BLaER1 (cell line): ENCODE data around the gene CDH10.

Experiments used
- H3K27ac ChIP-seq: shearing (Covaris generic); formaldehyde crosslinking; 2 replicates; pipeline ENCODE4 v1.8.1; 2022
- H3K27me3 ChIP-seq: shearing (Covaris generic); formaldehyde crosslinking; 2 replicates; pipeline ENCODE4 v1.8.1; 2022
- H3K36me3 ChIP-seq: shearing (Covaris generic); formaldehyde crosslinking; 2 replicates; pipeline ENCODE4 v1.8.1; 2022
- H3K4me1 ChIP-seq: shearing (Covaris generic); formaldehyde crosslinking; 2 replicates; pipeline ENCODE4 v1.8.1; 2022
- H3K4me2 ChIP-seq: shearing (Covaris generic); formaldehyde crosslinking; 2 replicates; pipeline ENCODE4 v1.8.1; 2022
- H3K4me3 ChIP-seq: shearing (Covaris generic); formaldehyde crosslinking; 2 replicates; pipeline ENCODE4 v1.8.1; 2022
- H3K9ac ChIP-seq: shearing (Covaris generic); formaldehyde crosslinking; 2 replicates; pipeline ENCODE4 v1.8.1; 2022
- H3K9me3 ChIP-seq: shearing (Covaris generic); formaldehyde crosslinking; 2 replicates; pipeline ENCODE4 v1.8.1; 2022
- H4K20me1 ChIP-seq: shearing (Covaris generic); formaldehyde crosslinking; 2 replicates; pipeline ENCODE4 v1.8.1; 2022
- Cebpa-rat ChIP-seq: shearing (Covaris generic); IDR thresholded peaks from 2 replicates; pipeline ENCODE4 v1.8.1; 2022

The CDH10 gene

GRCh38 chr5:24644761-24645160 lies at the start of gene CDH10:
TSS of gene CDH10 (minus strand) at chr5:24644978. CDS start at chr5:24593490, 51,488 bp downstream.
- Histone ChIP-seq H3K27me3 (no peaks in the 10 kb centered on the region), H3K36me3 (no peaks in the 10 kb centered on the region), H3K4me1 (no peaks in the 10 kb centered on the region), H3K4me3 (no peak within 1 kb of the TSS), H4K20me1 (no peaks in the 10 kb centered on the region), H3K4me2 (no peak within 1 kb of the TSS), H3K27ac (no peak within 1 kb of the TSS), H3K9ac (no peak within 1 kb of the TSS), H3K9me3 (no peaks in the 10 kb centered on the region)
- TF ChIP-seq Cebpa-rat = no peak

- Histone ChIP-seq H3K36me3 (no peaks in the 10 kb centered on the region), H3K9ac (no peak overlapping the region), H4K20me1 (no peaks in the 10 kb centered on the region), H3K27ac (no peak overlapping the region), H3K4me3 (no peak overlapping the region), H3K4me2 (no peak overlapping the region), H3K9me3 (peaks cover 6% of the 10 kb centered on the region), H3K27me3 (no peaks in the 10 kb centered on the region), H3K4me1 (no peaks in the 10 kb centered on the region)
- no peak for TF ChIP-seq Cebpa-rat
Measured at GRCh38 chr5:24693609-24694008, 48.8 kb upstream of the CDH10 start.

- no peaks in the 10 kb centered on the region for H3K36me3 ChIP-seq
- H3K9ac ChIP-seq = no peak overlapping the region
- no peaks in the 10 kb centered on the region for H4K20me1 ChIP-seq
- no peak overlapping the region for H3K4me3 ChIP-seq
- no peaks in the 10 kb centered on the region for H3K27me3 ChIP-seq
- peaks cover 24% of the 10 kb centered on the region for H3K9me3 ChIP-seq
- H3K4me2 ChIP-seq = no peak overlapping the region
- no peak for TF ChIP-seq Cebpa-rat
- no peak overlapping the region for H3K27ac ChIP-seq
- no peaks in the 10 kb centered on the region for H3K4me1 ChIP-seq
Measured at GRCh38 chr5:24691074-24691473, 46.3 kb upstream of the CDH10 start.

GRCh38 chr5:24681106-24681505 lies 36.3 kb upstream of the CDH10 start:
- H4K20me1 ChIP-seq = no peaks in the 10 kb centered on the region
- H3K27me3 ChIP-seq = no peaks in the 10 kb centered on the region
- no peak overlapping the region for H3K4me3 ChIP-seq
- H3K27ac ChIP-seq = no peak overlapping the region
- no peak overlapping the region for H3K4me2 ChIP-seq
- H3K4me1 ChIP-seq = no peaks in the 10 kb centered on the region
- TF ChIP-seq Cebpa-rat = no peak
- no peak overlapping the region for H3K9ac ChIP-seq
- H3K9me3 ChIP-seq = peaks cover 21% of the 10 kb centered on the region
- H3K36me3 ChIP-seq = no peaks in the 10 kb centered on the region

GRCh38 chr5:24668050-24668449 lies 23.3 kb upstream of the CDH10 start:
- H4K20me1 ChIP-seq = no peaks in the 10 kb centered on the region
- H3K36me3 ChIP-seq = no peaks in the 10 kb centered on the region
- H3K9me3 ChIP-seq = no peaks in the 10 kb centered on the region
- TF ChIP-seq Cebpa-rat = no peak
- no peak overlapping the region for H3K9ac ChIP-seq
- H3K4me1 ChIP-seq = no peaks in the 10 kb centered on the region
- no peak overlapping the region for H3K4me2 ChIP-seq
- no peaks in the 10 kb centered on the region for H3K27me3 ChIP-seq
- no peak overlapping the region for H3K4me3 ChIP-seq
- H3K27ac ChIP-seq = no peak overlapping the region

- no peak overlapping the region for H3K27ac ChIP-seq
- H3K4me1 ChIP-seq = no peaks in the 10 kb centered on the region
- H3K4me3 ChIP-seq = no peak overlapping the region
- no peak overlapping the region for H3K4me2 ChIP-seq
- no peak overlapping the region for H3K9ac ChIP-seq
- H4K20me1 ChIP-seq = no peaks in the 10 kb centered on the region
- no peak for TF ChIP-seq Cebpa-rat
- H3K9me3 ChIP-seq = no peaks in the 10 kb centered on the region
- no peaks in the 10 kb centered on the region for H3K36me3 ChIP-seq
- no peaks in the 10 kb centered on the region for H3K27me3 ChIP-seq
Measured at GRCh38 chr5:24649531-24649930, 4.8 kb upstream of the CDH10 start.

GRCh38 chr5:24646915-24647314 lies 2.1 kb upstream of the CDH10 start:
- no peaks in the 10 kb centered on the region for H3K27me3 ChIP-seq
- no peaks in the 10 kb centered on the region for H4K20me1 ChIP-seq
- H3K9me3 ChIP-seq = no peaks in the 10 kb centered on the region
- no peak overlapping the region for H3K27ac ChIP-seq
- no peak for TF ChIP-seq Cebpa-rat
- H3K4me1 ChIP-seq = no peaks in the 10 kb centered on the region
- H3K4me3 ChIP-seq = no peak overlapping the region
- no peak overlapping the region for H3K9ac ChIP-seq
- H3K36me3 ChIP-seq = no peaks in the 10 kb centered on the region
- H3K4me2 ChIP-seq = no peak overlapping the region

- Histone ChIP-seq H3K4me2 (no peak overlapping the region), H3K36me3 (no peaks in the 10 kb centered on the region), H3K27me3 (no peaks in the 10 kb centered on the region), H3K4me1 (no peaks in the 10 kb centered on the region), H3K4me3 (no peak overlapping the region), H4K20me1 (no peaks in the 10 kb centered on the region), H3K27ac (no peak overlapping the region), H3K9me3 (no peaks in the 10 kb centered on the region), H3K9ac (no peak overlapping the region)
- no peak for TF ChIP-seq Cebpa-rat
Measured at GRCh38 chr5:24645483-24645882, 705 bp upstream of the CDH10 start.

- H3K4me2 ChIP-seq = no peak overlapping the region
- H3K27ac ChIP-seq = no peak overlapping the region
- H3K9ac ChIP-seq = no peak overlapping the region
- H4K20me1 ChIP-seq = no peaks in the 10 kb centered on the region
- no peaks in the 10 kb centered on the region for H3K4me1 ChIP-seq
- no peak overlapping the region for H3K4me3 ChIP-seq
- H3K27me3 ChIP-seq = no peaks in the 10 kb centered on the region
- no peaks in the 10 kb centered on the region for H3K36me3 ChIP-seq
- no peaks in the 10 kb centered on the region for H3K9me3 ChIP-seq
- no peak for TF ChIP-seq Cebpa-rat
Measured at GRCh38 chr5:24643880-24644279, 898 bp downstream of the CDH10 start.

- Histone ChIP-seq H3K4me2 (no peak overlapping the region), H3K27ac (no peak overlapping the region), H3K4me3 (no peak overlapping the region), H4K20me1 (no peaks in the 10 kb centered on the region), H3K9ac (no peak overlapping the region), H3K4me1 (no peaks in the 10 kb centered on the region), H3K36me3 (no peaks in the 10 kb centered on the region), H3K9me3 (no peaks in the 10 kb centered on the region), H3K27me3 (no peaks in the 10 kb centered on the region)
- TF ChIP-seq Cebpa-rat = no peak
Measured at GRCh38 chr5:24643156-24643555, 1.6 kb downstream of the CDH10 start.

GRCh38 chr5:24642022-24642421 lies 2.8 kb downstream of the CDH10 start:
- no peak overlapping the region for H3K9ac ChIP-seq
- no peak overlapping the region for H3K27ac ChIP-seq
- no peak for TF ChIP-seq Cebpa-rat
- no peaks in the 10 kb centered on the region for H3K27me3 ChIP-seq
- no peaks in the 10 kb centered on the region for H3K9me3 ChIP-seq
- no peak overlapping the region for H3K4me2 ChIP-seq
- no peaks in the 10 kb centered on the region for H3K36me3 ChIP-seq
- H4K20me1 ChIP-seq = no peaks in the 10 kb centered on the region
- no peak overlapping the region for H3K4me3 ChIP-seq
- H3K4me1 ChIP-seq = no peaks in the 10 kb centered on the region
